SK-N-SH (cell line): ENCODE measurements around the gene AKAP6. TPM values are rescaled to one million over a fixed set of nuclear protein-coding genes. Genes with fewer than 3 reads are reported as not detected.
A peak's percentile ranks its signal among the peaks of the same experiment; 100 is the strongest.

Experiments used
- CTCF ChIA-PET: fragments of 300-600, 350-600 bp; formaldehyde crosslinking; extraction: SDS; loops from one replicate; lab custom pipeline; 2021; lab: Yijun Ruan, JAX
- POLR2A ChIA-PET: fragments of 350-600 bp; sonication (Branson Sonifier 250); formaldehyde crosslinking; extraction: SDS; loops from one replicate; lab custom pipeline; 2020; ENCODE audit warnings: antibody characterized with exemption, inconsistent platforms; lab: Yijun Ruan, JAX
- DNase-seq: peaks from one replicate; pipeline ENCODE4 v3.0.0; 2012
- H2AFZ ChIP-seq: fragments of 200-600 bp; sonication (generic); 2 replicates; pipeline ENCODE4 v1.8.1; 2016; ENCODE audit warnings: antibody characterized with exemption, mild to moderate bottlenecking, low read depth
- H3F3A ChIP-seq: fragments of 200-600 bp; sonication (generic); replicated peaks from 2 replicates; pipeline ENCODE3; 2016; ENCODE audit warnings: antibody characterized with exemption, mild to moderate bottlenecking; ENCODE audit not compliant: insufficient read depth
- H3K27ac ChIP-seq, 2 experiments: fragments of 200-500 bp in 1 of 2; fragments of 200-600 bp in 1 of 2; sonication (Bioruptor generic) in 1 of 2; sonication (generic), shearing (Covaris generic) in 1 of 2; 2 replicates each; pipeline versions ENCODE4 v1.5.1 to v1.6.1; 2014 to 2016; ENCODE audit warnings: low read depth in 2 of 2, inconsistent platforms in 1 of 2, low read length in 1 of 2, mild to moderate bottlenecking in 1 of 2, mixed read lengths in 1 of 2
- H3K27me3 ChIP-seq: fragments of 200-600 bp; sonication (generic), shearing (Covaris generic); 2 replicates; pipeline ENCODE4 v1.6.1; 2016; ENCODE audit warnings: mixed run types; ENCODE audit not compliant: insufficient read depth
- H3K36me3 ChIP-seq, 2 experiments: fragments of 200-500 bp in 1 of 2; fragments of 200-600 bp in 1 of 2; sonication (Bioruptor generic) in 1 of 2; sonication (generic) in 1 of 2; replicated peaks in 1 of 2; 2 replicates each; pipeline versions ENCODE3 to v1.5.1; 2014 to 2016; ENCODE audit warnings: low read length in 1 of 2, mild to moderate bottlenecking in 1 of 2; ENCODE audit not compliant: insufficient read depth in 2 of 2, control insufficient read depth in 1 of 2
- H3K4me1 ChIP-seq, 2 experiments: fragments of 200-500 bp in 1 of 2; fragments of 200-600 bp in 1 of 2; sonication (Bioruptor generic) in 1 of 2; sonication (generic), shearing (Covaris generic) in 1 of 2; 2 replicates each; pipeline versions ENCODE4 v1.5.1 to v1.6.1; 2014 to 2016; ENCODE audit warnings: low read depth in 1 of 2, low read length in 1 of 2, mixed run types in 1 of 2; ENCODE audit not compliant: insufficient read depth in 2 of 2, control insufficient read depth in 1 of 2
- H3K4me2 ChIP-seq: fragments of 200-600 bp; sonication (generic), shearing (Covaris generic); 2 replicates; pipeline ENCODE4 v1.6.1; 2017; ENCODE audit warnings: mixed run types
- H3K4me3 ChIP-seq, 2 experiments: fragments of 200-500 bp in 1 of 2; fragments of 200-600 bp in 1 of 2; sonication (Bioruptor generic) in 1 of 2; sonication (generic), shearing (Covaris generic) in 1 of 2; 2 replicates each; pipeline versions ENCODE4 v1.5.1 to v1.8.1; 2014 to 2016; ENCODE audit warnings: low read depth in 2 of 2, inconsistent platforms in 1 of 2, low read length in 1 of 2, mild to moderate bottlenecking in 1 of 2, mixed read lengths in 1 of 2, moderate library complexity in 1 of 2
- H3K79me2 ChIP-seq: fragments of 200-600 bp; sonication (generic); 2 replicates; pipeline ENCODE4 v1.8.1; 2017; ENCODE audit warnings: mild to moderate bottlenecking; ENCODE audit not compliant: insufficient read depth
- H3K9ac ChIP-seq: fragments of 200-600 bp; sonication (generic); 2 replicates; pipeline ENCODE4 v1.6.1; 2017; ENCODE audit warnings: mixed run types
- H3K9me2 ChIP-seq: fragments of 200-600 bp; sonication (generic); 2 replicates; pipeline ENCODE4 v1.6.1; 2017; ENCODE audit warnings: mixed run types
- H3K9me3 ChIP-seq: fragments of 200-600 bp; sonication (generic); 2 replicates; pipeline ENCODE4 v1.6.1; 2017; ENCODE audit warnings: mixed run types, mild to moderate bottlenecking, moderate library complexity
- H4K20me1 ChIP-seq: fragments of 200-600 bp; sonication (generic); 2 replicates; pipeline ENCODE4 v1.6.1; 2017; ENCODE audit warnings: mild to moderate bottlenecking, mixed run types; ENCODE audit not compliant: insufficient read depth
- CTCF ChIP-seq: fragments of 200-600 bp; sonication (generic); IDR thresholded peaks from 2 replicates; pipeline ENCODE4 v1.6.1; 2017; ENCODE audit warnings: antibody characterized with exemption, mild to moderate bottlenecking, moderate library complexity
- GATA2 ChIP-seq: sonication (generic); formaldehyde crosslinking; IDR thresholded peaks from 2 replicates; pipeline ENCODE4 v1.5.0; 2020; ENCODE audit warnings: mild to moderate bottlenecking, missing genetic modification reagents
- IRF3 ChIP-seq: fragments of 150-350 bp; IDR thresholded peaks from 2 replicates; pipeline ENCODE4 v1.6.1; 2016; ENCODE audit warnings: mild to moderate bottlenecking, low read depth, low read length
- MAX ChIP-seq: IDR thresholded peaks from 2 replicates; pipeline ENCODE4 v1.4.0; 2012; ENCODE audit warnings: low read depth
- MEF2A ChIP-seq: IDR thresholded peaks from 2 replicates; pipeline ENCODE4 v1.4.0; 2012; ENCODE audit warnings: low read depth, borderline replicate concordance
- NRF1 ChIP-seq: IDR thresholded peaks from 2 replicates; pipeline ENCODE4 v1.6.1; 2012; ENCODE audit warnings: low read depth, mild to moderate bottlenecking, low read length
- POLR2AphosphoS5 ChIP-seq: IDR thresholded peaks from 2 replicates; pipeline ENCODE4 v1.6.1; 2012; ENCODE audit warnings: low read depth, low read length
- RXRA ChIP-seq: IDR thresholded peaks from 2 replicates; pipeline ENCODE4 v1.4.0; 2012; ENCODE audit warnings: low read depth, mild to moderate bottlenecking, borderline replicate concordance
- SIN3A ChIP-seq: IDR thresholded peaks from 2 replicates; pipeline ENCODE4 v1.6.1; 2012; ENCODE audit warnings: low read depth, mild to moderate bottlenecking, low read length, moderate library complexity, borderline replicate concordance
- ZBTB33 ChIP-seq: IDR thresholded peaks from 2 replicates; pipeline ENCODE4 v1.4.0; 2012; ENCODE audit warnings: low read depth, borderline replicate concordance
- WGBS: methylation state at CpG from one replicate; pipeline ENCODE4 v1.1.6; 2017; ENCODE audit warnings: low lambda C conversion rate; 5-methylcytosine and 5-hydroxymethylcytosine counted together
- polyA plus RNA-seq, 3 experiments: library from polyadenylated mRNA; depleted of rRNA; stranded (reverse); fragments of >200 nt; gene quantifications; 2 replicates each; pipeline ENCODE4 v1.2.3, GENCODE V29; 2012

Gene AKAP6
- polyA plus RNA-seq, 1 of the 3 experiments (the other 2 are of a cell fraction), result 1.7 TPM

GRCh38 chr14:32417956-32418552, 89.0 kb downstream of the AKAP6 start (continued):
- TF ChIP-seq CTCF (no peak), MAX (0 out of 2 replicates have a peak, but pooled peaks have one; percentile 37), GATA2 (no peak; the same call in 1 of the 2 replicates), IRF3 (no peak), MEF2A (peak; percentile 75), NRF1 (no peak), SIN3A (no peak), RXRA (peak; percentile 99), POLR2AphosphoS5 (peak; percentile 43; the same call in 1 of the 2 replicates)

- H3K4me2 ChIP-seq, result peak overlapping the region; percentile 51
- CTCF ChIA-PET, result interaction anchor here (1.0 kb wide), 1 partner anchor 32 kb away, joined by 3 read pairs; no protein-coding TSS in a partner anchor
- H3K79me2 ChIP-seq, result no peaks in the 10 kb centered on the region; the same call in 1 of the 2 replicates
- H3K27ac ChIP-seq, result peak overlapping the region; percentile 94 to 95
- no peak overlapping the region for H3K4me3 ChIP-seq
- H3K9ac ChIP-seq, result peak overlapping the region; percentile 68; the same call in 1 of the 2 replicates
- no peaks in the 10 kb centered on the region for H3K9me3 ChIP-seq
- H4K20me1 ChIP-seq, result no peaks in the 10 kb centered on the region
- peaks cover 29 to 30% of the 10 kb centered on the region in 2 experiments; a peak in 3 of 4 replicates for H3K4me1 ChIP-seq
- peaks cover 50% of the 10 kb centered on the region for H3F3A ChIP-seq
- no peaks in the 10 kb centered on the region for H3K36me3 ChIP-seq
- 0 out of 2 replicates have a peak overlapping the region, but pooled peaks have one; percentile 6 for H2AFZ ChIP-seq
- TF ChIP-seq ZBTB33, result no peak
- H3K9me2 ChIP-seq, result no peaks in the 10 kb centered on the region
- 47% methylated on average over 1 of the region's 1 CpG for WGBS
- POLR2A ChIA-PET, result no interaction called here
- DNase-seq, result no peak
- no peaks in the 10 kb centered on the region for H3K27me3 ChIP-seq
These were observed 90.3 kb downstream of the AKAP6 start for GRCh38 chr14:32419429-32419828.
